ENCODE results near the gene ANKRD52. TPM values are rescaled to one million over a fixed set of nuclear protein-coding genes. Genes with fewer than 3 reads are reported as not detected.

Gene ANKRD52
- total RNA-seq, 1 experiment from 2014 or later: 56.6 TPM

DNA sequence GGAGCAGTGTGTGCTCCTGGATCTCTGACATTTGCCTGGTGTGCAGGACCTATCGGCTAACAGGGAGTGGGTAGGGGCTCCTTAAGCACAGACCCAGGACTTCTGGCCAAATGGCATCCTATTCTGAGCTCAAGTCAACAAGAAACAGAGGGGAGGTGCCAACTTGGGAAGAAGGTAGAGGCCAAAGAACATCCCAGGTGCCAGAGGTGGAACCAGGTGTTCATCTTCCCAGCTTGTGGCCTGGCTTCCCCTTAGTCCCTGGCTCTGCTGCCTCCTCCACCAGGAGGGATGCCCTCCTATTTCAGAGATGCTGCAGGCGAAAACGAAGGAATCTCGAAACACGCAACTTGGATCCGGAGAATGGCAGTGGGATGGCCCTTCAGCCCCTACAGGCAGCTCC, 22.1 kb downstream of the ANKRD52 start:
- no peaks in the 10 kb centered on the region for H4K20me1 ChIP-seq (ENCODE audit: insufficient read depth)
- no peak overlapping the region for H3K9ac ChIP-seq (ENCODE audit: low read length)
- peaks cover under 1 to 6% of the 10 kb centered on the region in 2 experiments; a peak in 3 of 4 replicates for H3K36me3 ChIP-seq (ENCODE audit: control insufficient read depth in 1 of 2, insufficient read depth in 2 of 2, low read length in 2 of 2)
- no peaks in the 10 kb centered on the region for H3K27me3 ChIP-seq (ENCODE audit: insufficient read depth, low read length)
- H3K4me1 ChIP-seq (ENCODE audit: control insufficient read depth in 1 of 2, insufficient read depth in 2 of 2, low read length in 2 of 2): peaks cover 0 to 6% of the 10 kb centered on the region in 2 experiments; a peak in 1 of 4 replicates
- CTCF ChIA-PET: no interaction called here
- no peak for TF ChIP-seq TCF7L2 (IDR thresholded peaks at IDR 0.05; ENCODE audit: borderline replicate concordance, extremely low read depth, insufficient read depth, insufficient read length)
- RAD21 ChIA-PET (ENCODE audit: low non-redundant PET in 1 of 2, low total read pairs in 2 of 2, uncharacterized antibody in 2 of 2, unreplicated experiment in 2 of 2): no interaction called here
- no peak overlapping the region for H3K4me2 ChIP-seq (ENCODE audit: low read length)
- POLR2A ChIA-PET: no interaction called here
- no peak overlapping the region for H3K4me3 ChIP-seq (replicated peaks in 1 of 2; ENCODE audit: low read depth in 1 of 2, low read length in 2 of 2)
- intact Hi-C loops (cut with micrococcal nuclease): no loop called here
- ATAC-seq (no peak), DNase-seq (ENCODE audit: low read depth, low spot score) (no peak)
- H3K9me2 ChIP-seq (ENCODE audit: insufficient read depth): no peaks in the 10 kb centered on the region
- no peaks in the 10 kb centered on the region for H3K79me2 ChIP-seq (ENCODE audit: insufficient read depth, low read length)
- H2AFZ ChIP-seq (ENCODE audit: low read depth, low read length, poor library complexity, severe bottlenecking): no peak overlapping the region
- no TSS peak for BruUV-seq (replicated peaks)
- no peaks in the 10 kb centered on the region for H3K9me3 ChIP-seq (ENCODE audit: control insufficient read depth in 1 of 2, insufficient read depth in 1 of 2, low read depth in 1 of 2, low read length in 2 of 2)
- H3K27ac ChIP-seq (ENCODE audit: low read depth, low read length): no peak overlapping the region

DNA sequence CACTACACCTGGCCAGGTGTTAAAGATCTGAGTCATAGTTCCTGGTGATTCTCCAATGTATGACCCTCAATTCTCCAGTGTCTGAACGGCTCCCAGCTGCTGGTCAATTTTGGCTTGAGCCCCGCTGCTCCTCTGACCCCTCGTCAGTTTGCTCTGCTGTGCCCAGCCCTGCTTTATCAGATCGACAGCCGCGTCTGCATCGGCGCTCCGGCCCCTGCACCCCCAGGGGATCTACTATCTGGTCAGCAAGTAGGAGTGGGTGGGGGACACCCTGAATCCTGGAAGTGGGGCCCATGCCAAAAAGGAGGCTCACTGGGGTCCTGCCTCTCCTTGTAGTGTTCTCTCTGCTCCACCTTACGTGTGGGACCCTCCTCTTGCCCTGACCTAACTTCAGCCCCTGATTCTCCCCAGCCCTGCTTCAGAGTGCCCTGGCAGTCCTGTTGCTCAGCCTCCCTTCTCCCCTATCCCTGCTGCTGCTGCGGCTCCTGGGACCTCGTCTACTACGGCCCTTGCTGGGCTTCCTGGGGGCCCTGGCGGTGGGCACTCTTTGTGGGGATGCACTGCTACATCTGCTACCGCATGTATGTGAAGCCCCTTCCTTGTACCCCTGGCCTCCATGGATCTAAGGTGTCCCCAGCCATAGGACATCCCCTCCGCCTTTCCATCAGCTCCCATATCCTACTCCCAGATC, 23.3 kb downstream of the ANKRD52 start:
- Histone ChIP-seq H3K36me3 (ENCODE audit: control insufficient read depth in 1 of 2, insufficient read depth in 2 of 2, low read length in 2 of 2) (peaks cover 0 to 3% of the 10 kb centered on the region in 2 experiments; a peak in 2 of 4 replicates), H3K27ac (ENCODE audit: low read depth, low read length) (no peak overlapping the region), H3K79me2 (ENCODE audit: insufficient read depth, low read length) (no peaks in the 10 kb centered on the region), H3K9ac (ENCODE audit: low read length) (no peak overlapping the region), H2AFZ (ENCODE audit: low read depth, low read length, poor library complexity, severe bottlenecking) (no peak overlapping the region), H3K4me1 (ENCODE audit: control insufficient read depth in 1 of 2, insufficient read depth in 2 of 2, low read length in 2 of 2) (peaks cover 0 to 6% of the 10 kb centered on the region in 2 experiments; a peak in 1 of 4 replicates), H3K9me2 (ENCODE audit: insufficient read depth) (no peaks in the 10 kb centered on the region), H3K4me3 (replicated peaks in 1 of 2; ENCODE audit: low read depth in 1 of 2, low read length in 2 of 2) (no peak overlapping the region), H3K4me2 (ENCODE audit: low read length) (no peak overlapping the region), H3K27me3 (ENCODE audit: insufficient read depth, low read length) (no peaks in the 10 kb centered on the region), H4K20me1 (ENCODE audit: insufficient read depth) (no peaks in the 10 kb centered on the region), H3K9me3 (ENCODE audit: control insufficient read depth in 1 of 2, insufficient read depth in 1 of 2, low read depth in 1 of 2, low read length in 2 of 2) (no peaks in the 10 kb centered on the region)
- DNase-seq (ENCODE audit: low read depth, low spot score) (no peak), ATAC-seq (no peak)
- no peak for TF ChIP-seq YY1 (IDR thresholded peaks at IDR 0.05; ENCODE audit: extremely low read depth, insufficient replicate concordance, low read depth, low read length)
- no peak for TF ChIP-seq ZFX (IDR thresholded peaks at IDR 0.05)
- TF ChIP-seq RAD21 (IDR thresholded peaks at IDR 0.05; ENCODE audit: low read depth): no peak
- TF ChIP-seq, protein P1, sequence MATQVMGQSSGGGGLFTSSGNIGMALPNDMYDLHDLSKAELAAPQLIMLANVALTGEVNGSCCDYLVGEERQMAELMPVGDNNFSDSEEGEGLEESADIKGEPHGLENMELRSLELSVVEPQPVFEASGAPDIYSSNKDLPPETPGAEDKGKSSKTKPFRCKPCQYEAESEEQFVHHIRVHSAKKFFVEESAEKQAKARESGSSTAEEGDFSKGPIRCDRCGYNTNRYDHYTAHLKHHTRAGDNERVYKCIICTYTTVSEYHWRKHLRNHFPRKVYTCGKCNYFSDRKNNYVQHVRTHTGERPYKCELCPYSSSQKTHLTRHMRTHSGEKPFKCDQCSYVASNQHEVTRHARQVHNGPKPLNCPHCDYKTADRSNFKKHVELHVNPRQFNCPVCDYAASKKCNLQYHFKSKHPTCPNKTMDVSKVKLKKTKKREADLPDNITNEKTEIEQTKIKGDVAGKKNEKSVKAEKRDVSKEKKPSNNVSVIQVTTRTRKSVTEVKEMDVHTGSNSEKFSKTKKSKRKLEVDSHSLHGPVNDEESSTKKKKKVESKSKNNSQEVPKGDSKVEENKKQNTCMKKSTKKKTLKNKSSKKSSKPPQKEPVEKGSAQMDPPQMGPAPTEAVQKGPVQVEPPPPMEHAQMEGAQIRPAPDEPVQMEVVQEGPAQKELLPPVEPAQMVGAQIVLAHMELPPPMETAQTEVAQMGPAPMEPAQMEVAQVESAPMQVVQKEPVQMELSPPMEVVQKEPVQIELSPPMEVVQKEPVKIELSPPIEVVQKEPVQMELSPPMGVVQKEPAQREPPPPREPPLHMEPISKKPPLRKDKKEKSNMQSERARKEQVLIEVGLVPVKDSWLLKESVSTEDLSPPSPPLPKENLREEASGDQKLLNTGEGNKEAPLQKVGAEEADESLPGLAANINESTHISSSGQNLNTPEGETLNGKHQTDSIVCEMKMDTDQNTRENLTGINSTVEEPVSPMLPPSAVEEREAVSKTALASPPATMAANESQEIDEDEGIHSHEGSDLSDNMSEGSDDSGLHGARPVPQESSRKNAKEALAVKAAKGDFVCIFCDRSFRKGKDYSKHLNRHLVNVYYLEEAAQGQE (IDR thresholded peaks at IDR 0.05; ENCODE audit: low read depth): no peak
- TF ChIP-seq SP1 (IDR thresholded peaks at IDR 0.05; ENCODE audit: low read depth): no peak
- no peak for TF ChIP-seq POLR2A (IDR thresholded peaks at IDR 0.05; ENCODE audit: borderline replicate concordance, extremely low read depth, insufficient read depth, insufficient read length)
- TF ChIP-seq, protein P2, sequence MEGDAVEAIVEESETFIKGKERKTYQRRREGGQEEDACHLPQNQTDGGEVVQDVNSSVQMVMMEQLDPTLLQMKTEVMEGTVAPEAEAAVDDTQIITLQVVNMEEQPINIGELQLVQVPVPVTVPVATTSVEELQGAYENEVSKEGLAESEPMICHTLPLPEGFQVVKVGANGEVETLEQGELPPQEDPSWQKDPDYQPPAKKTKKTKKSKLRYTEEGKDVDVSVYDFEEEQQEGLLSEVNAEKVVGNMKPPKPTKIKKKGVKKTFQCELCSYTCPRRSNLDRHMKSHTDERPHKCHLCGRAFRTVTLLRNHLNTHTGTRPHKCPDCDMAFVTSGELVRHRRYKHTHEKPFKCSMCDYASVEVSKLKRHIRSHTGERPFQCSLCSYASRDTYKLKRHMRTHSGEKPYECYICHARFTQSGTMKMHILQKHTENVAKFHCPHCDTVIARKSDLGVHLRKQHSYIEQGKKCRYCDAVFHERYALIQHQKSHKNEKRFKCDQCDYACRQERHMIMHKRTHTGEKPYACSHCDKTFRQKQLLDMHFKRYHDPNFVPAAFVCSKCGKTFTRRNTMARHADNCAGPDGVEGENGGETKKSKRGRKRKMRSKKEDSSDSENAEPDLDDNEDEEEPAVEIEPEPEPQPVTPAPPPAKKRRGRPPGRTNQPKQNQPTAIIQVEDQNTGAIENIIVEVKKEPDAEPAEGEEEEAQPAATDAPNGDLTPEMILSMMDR (IDR thresholded peaks at IDR 0.05 in 2 of 3, conservative IDR thresholded peaks at IDR 0.05 in 1 of 3; ENCODE audit: borderline replicate concordance in 1 of 3, insufficient read depth in 1 of 3, low read depth in 2 of 3, low read length in 2 of 3): no peak
- RAD21 ChIA-PET (ENCODE audit: low non-redundant PET in 1 of 2, low total read pairs in 2 of 2, uncharacterized antibody in 2 of 2, unreplicated experiment in 2 of 2): no interaction called here
- POLR2A ChIA-PET: no interaction called here
- intact Hi-C loops (cut with micrococcal nuclease): no loop called here
- BruUV-seq (replicated peaks): no TSS peak
- CTCF ChIA-PET: no interaction called here

Data from HCT116 (cell line).